Superior temporal gyrus (tissue), 1 donor: ENCODE results near the gene RBM17.
"Not testable (repeated sequence)": the region's sequence is repeated elsewhere in the genome, so short reads cannot be mapped to it uniquely, and the experiment has no call there.

Experiments
- DNase-seq: peaks from one replicate; pipeline ENCODE4 v3.0.0-alpha.2; 2016; ENCODE audit errors: extremely low spot score

RBM17 gene

DNA sequence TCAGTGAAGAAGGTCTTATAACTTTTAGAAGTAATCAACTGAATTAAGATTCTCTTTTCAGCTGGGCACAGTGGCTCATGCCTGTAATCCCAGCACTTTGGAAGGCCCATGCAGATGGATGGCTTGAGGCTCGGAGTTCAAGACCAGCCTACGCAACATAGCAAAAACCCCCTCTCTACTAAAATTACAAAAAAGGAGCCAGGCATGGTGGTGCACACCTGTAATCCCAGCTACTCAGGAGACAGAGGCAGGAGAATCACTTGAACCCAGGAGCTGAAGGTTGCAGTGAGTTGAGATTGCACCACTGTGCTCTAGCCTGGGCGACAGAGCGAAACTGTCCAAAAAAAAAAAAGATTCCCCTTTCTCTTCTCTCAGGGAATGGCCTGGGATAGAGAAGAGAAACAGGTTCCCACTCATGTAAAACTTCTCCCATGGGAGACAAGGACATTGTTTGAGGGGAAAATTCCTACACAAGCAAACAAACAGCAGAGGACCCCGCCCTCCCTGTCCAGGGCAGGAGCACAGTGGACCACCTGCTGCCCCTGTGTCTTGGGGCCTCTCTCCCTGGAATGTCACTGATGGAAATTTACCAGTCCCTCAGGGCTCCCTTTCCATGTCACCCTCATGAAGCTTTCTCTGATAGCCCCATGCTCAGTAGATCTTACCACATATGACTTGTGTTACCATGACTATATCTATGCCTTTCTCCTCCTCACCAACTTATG lies 32.3 kb upstream of the RBM17 start:
- no peak for DNase-seq

DNA sequence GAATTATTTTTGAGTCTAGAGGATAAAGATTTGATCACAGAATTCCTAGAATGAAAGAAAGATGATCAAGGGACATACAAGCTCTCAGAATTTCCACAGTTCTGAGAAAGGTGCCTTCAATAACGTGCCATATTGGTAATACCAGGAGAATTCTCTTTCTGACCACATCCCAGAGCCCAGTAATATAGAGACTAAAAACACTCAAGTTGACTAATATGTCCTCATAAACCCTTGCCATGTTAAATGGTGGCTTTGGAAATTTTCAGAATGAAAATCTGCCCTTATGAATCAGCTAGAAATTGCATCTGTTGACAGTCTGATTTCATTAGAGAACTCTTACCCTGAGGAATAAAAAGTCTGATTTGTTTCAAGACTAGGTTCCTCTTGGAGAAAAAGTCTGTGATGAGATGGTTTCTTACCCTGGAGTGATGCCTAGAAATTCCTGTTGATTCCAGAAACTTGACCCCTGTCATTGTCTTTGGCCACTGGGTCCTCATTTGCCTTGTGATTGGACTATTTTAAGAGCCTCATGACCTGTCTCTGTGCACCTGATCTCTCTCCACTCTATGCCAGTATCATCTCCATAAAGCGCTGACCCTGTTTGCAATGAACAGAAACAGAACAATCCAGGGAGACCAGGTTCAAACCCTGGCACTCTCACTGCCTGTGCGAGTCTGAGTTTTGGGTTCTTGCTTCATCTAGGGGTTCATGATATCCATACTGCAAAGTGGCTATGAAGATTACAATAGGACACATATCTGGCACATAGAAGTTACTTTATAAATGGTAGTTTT lies 30.0 kb upstream of the RBM17 start:
- DNase-seq = no peak

DNA sequence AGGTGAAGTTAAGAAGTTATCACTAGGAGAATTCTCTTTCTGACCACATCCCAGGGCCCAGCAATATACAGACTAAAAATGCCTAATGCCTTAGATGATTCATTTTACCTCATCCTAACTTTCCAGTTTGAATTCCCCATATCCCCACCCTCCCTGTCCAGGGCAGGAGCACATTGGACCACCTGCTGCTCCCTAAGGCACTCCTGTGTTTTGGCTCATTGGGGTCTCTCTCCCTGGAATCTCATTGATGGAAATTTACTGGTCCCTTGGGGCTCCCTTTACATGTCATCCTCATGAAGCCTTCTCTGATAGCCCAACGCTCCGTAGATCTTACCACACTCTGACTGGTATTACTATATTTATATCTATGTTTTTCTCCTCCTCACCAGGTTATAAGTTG lies 29.3 kb upstream of the RBM17 start:
- DNase-seq = no peak

DNA sequence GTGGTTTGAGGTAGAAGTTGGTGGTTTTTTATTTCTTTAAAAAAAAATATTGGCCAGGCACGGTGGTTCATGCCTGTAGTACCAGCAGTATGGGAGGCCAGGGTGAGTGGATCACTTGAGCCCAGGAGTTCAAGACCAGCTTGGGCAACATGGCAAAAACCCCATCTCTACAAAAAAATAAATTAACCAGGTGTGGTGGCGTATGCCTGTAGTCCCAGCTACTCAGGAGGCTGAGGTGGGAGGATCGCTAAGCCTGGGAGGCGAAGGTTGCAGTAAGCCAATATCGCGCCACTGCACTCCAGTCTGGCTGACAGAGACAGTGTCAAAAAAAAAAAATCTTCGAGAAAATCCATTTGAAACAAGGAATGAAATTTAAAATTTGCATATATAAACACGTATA lies 27.8 kb upstream of the RBM17 start:
- no peak for DNase-seq

DNA sequence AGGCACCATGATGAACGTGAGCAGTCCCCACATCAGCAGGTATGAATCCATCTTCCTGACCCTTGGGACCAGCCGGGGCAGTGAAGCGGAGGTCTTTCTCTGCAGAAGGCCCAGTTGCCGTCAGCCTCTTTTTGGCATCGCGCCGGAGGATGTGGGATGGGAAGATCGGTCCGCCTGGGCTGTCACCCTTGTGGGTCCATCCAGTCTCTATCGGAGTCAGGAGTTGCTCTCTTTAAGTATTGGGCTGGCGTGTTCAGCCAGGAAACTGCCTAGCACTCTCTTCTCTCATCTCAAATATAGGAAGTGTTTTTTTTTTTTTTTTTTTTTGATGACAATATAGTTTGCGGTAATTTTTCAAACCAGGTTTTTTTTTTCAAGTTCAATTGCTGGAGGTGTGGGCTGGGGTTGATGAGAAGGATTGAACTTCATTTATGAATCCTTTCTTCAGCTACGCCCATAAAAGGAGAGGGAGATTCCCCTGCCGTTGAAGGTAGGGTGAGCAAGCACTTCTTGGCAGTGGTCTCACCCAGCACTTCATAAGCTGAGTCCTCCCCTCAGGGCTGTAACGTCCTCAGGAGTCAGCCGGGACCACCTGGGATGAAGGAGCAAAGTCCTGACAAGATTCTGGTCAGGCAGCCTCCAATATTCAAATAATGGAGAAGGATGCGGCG lies 26.6 kb upstream of the RBM17 start, which contains the start of gene IL2RA:
IL2RA (minus strand) TSS at position 267 of the 671 bp plus-strand sequence; CDS start at position 51, 216 bp downstream.
- DNase-seq = no peak

DNA sequence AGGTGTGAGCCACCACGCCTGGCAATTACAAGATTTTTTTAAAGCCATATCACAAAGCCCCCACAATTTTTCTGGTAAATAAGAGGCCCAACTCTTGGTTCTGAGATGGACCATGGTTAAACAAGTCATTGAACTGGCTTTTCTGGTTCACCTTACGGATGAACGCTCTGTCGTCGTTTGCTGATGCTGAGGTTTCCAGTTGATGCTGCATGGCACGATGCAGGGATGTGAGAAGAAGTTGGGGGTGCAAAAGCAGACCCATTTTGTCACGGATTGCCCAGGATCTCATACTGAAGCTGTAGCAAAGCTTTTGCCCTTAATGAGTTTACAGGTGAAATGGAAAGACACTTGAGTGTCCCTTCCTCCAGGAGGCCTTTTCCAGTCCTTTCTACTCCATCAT lies 24.7 kb upstream of the RBM17 start:
- DNase-seq = no peak

DNA sequence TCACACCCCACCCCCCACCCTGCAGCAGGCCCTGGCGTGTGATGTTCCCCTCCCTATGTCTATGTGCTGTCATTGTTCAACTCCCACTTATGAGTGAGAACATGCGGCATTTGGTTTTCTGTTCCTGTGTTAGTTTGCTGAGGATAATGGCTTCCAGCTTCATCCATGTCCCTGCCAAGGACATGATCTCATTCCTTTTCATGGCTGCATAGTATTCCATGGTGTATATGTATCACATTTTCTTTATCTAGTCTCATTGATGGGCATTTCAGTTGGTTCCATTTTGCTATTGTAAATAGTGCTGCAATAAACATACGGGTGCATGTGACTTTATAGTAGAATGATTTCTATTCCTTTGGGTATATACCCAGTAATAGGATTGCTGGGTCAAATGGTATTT lies 24.1 kb upstream of the RBM17 start:
- DNase-seq = not testable (repeated sequence)

DNA sequence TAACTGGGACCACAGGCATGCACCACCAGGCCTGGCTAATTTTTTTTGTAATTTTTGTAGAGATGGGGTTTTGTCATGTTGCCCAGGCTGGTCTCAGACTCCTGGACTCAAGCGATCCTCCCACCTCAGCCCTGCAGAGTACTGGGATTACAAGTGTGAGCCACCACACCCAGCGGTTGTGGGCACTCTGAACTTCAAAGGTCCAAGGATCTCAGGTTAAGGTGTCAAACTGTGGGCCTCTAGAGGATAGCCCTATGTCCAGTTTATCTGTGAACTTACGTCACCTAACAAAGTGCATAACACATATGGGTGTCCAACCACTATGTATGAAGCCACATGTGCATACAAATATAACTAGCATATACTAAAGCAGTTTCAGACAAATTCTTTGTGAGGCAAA lies 23.4 kb upstream of the RBM17 start:
- DNase-seq = no peak

DNA sequence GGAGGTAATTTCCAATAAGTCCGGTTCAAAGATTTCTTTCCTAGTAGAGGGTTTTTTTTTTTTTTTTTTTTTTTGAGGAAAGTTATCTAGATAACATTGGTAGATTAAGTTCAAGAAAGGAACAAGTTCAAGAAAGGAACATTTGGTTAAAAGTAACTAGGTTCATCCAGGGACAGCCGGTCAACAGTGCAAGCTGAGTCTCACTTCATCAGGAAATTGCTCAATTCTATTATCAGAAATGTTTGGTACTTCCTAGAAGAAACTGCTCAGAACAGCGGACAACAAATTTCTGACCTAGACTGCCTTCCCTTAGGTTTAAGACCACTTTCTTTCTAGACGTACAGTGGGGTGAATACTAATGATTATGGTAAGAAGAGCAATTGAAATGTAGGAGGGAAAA lies 23.0 kb upstream of the RBM17 start:
- no peak for DNase-seq

DNA sequence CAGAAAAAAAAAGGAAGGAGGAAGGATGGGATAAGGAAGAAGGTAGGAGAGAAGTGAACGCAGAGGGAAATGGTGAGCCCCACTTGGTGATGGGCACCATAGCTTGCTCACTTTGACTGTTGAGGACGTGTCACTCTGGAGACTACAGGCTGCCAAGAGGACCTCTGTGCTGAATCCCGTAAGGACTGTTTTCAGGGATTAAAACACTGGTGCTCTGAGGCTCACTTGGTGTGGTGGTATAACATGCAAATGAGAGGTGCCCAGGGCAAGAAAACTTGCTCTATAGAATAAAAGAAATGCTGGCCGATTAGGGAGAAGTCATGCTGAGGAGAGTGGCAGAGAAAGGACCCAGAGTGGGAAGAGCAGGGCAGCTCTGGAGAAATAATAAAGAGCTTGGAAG lies 21.4 kb upstream of the RBM17 start:
- no peak for DNase-seq

DNA sequence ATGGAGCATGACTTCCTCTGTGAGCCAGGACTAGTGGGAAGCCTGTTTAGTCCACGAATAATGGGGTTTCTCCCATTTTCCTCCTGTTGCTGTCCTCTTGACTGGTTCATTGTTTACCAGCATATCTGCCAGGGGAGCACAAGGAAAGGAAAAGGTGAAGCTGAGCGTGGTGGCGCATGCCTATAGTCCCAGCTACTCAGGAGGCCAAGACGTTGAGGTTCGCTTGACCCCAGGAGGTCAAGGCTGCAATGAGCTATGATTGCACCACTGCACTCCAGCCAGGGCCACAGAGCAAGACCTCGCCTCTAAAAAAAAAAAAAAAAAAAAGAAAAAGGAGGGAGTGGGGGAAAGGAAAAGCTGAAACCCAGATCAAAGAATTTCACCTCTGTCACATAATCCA lies 20.8 kb upstream of the RBM17 start:
- DNase-seq = no peak

DNA sequence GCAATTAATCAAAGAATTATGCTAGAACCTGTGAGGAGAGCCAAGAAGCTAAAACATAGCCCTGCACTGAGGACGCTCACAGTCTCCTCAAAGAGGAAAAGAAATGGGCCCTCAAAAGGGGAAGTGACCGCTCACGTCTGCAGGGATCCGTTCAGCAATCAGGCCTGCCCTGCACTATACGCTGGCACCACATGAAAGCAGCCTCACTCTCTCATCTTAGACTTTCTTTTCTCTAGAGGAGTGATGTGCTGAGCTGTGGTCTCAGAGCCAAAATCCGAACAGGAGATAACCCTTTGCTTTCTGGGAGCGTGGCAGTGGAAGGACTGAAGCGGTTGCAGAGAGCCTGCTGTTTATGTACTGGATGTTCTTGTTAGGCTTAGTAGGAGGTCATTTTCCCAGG lies 20.4 kb upstream of the RBM17 start:
- no peak for DNase-seq

DNA sequence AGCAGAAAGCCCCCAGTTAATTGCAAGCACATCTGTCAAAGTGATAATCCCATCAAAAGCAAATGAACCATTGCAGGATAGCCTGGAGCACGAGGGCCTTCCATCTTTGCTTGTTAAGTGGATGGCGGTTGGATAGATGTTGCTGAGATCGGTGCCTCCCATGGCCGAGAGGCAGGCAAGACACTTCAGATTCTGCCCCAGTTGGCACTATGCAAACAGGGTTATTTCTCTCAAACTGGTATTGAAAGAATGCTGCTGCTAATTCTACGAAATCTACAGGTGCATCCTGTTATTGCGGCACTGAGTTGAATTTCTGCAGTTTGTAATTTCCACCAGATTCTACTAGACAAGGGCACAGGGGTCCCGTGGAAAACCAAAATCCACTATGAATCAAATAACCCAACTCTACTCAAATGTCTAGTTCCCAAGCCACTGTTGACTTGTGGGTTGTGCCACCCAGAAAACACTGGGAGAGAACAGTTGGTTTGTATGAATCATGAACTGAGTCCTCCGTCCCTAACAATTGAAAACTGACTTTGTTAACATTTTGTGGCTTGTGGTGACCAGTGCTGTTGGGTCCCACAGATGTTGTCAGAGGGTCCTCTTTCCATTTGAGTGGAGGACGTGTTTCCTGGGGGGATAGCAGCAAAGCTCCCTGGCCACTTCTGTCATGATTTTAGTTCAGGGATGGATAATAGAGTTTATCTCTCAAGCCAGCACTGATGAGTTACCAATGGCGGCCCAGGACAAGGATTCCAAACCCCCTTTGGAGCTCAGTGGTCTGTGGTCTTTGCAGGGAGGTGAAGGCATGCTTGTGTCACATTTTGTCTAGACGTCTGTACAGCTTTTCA lies 19.5 kb upstream of the RBM17 start:
- no peak for DNase-seq

DNA sequence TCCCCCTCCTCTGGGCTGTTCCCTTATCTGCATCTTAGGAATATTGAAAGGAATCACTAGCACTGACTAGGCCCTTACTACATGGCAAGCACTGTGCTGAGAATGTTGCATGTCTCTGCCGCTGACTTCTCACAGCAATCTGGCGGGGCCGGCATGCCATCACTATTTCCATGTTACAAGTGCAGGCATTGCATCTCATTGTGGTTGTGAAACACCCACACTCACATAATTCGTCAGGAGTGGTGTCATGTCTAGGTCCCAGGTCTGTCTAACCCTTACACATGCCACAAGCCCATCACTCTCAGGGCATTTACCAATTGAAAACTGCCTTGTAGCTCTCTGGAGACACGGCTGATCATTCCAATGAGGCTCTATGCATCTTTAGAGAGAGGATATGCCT lies 18.2 kb upstream of the RBM17 start:
- no peak for DNase-seq

DNA sequence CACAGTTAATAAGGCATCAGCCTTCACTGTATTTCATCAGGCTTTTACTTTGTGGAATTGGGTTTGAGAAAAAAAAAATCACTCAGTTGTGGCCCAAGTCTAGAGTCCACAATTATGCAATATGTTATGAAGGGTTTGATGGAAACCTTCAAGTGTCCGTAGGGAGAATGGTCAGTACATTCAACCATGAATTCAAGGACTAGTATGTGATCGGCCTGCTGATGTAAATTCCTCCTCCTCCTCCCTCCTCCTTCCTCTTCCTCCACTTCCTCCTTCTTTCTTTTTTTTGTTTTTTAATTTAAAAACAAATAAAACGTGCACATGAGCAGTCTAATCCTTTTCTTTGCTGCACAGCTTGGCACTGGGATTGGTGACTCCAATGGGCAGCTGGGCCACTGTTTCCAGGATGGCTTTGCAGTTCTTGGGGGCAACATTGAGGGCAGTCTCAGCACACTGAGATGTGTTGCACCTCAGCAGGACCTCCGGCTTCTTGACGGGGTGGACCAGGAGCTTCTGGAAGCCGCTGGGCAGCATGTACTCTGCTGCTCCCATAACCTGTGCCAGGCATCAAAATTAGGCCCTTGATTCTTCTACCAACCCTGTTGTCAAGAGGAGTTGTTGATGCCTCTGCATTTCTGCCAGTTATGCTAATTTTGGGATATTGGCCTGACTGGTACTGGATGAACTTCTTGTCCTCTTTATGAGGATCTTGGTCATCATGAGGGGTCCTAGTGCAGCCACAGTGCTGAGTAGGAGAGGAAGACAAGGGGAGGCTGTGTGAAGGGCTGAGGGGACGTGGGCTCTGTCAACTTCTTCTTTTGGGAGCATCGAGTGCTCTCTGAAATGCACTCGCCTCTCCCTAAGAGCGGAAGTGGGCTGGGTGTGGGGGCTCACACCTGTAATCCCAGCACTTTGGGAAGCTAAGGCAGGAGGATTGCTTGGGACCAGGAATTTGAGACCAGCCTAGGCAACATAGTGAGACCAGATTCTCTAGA lies 17.4 kb upstream of the RBM17 start:
- no peak for DNase-seq

DNA sequence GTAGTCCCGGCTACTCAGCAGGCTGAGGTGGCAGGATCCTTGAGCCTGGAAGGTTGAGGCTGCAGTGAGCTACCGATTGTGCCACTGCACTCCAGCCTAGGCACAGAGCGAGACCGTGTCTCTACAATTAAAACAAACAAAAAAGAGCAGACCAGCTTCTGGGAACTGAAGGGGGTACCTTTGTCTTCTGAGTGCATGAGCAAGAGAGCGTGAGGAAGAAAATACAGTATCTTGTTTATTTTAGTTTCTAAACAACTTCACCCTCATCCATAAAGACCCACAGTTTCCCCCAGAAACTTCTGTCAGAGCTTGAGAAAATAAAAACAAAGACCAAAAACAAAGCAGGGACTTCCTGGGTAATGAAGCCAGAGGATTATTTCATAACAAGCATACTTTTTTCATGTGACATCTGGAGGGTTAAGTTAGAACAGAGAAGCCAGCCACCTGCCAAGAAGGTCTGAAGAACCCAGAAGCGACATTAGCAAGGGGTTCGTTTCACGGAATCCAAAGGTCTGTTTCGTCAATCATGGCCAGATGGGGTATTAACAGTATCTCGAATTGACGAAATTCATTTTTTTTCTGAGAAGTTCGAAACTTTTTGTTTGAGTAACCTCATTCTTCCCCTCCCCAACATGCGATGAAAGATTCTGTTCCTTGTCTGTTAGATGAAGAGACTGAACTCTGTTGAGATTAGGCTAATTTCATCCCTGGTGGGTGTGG lies 16.5 kb upstream of the RBM17 start:
- no peak for DNase-seq

DNA sequence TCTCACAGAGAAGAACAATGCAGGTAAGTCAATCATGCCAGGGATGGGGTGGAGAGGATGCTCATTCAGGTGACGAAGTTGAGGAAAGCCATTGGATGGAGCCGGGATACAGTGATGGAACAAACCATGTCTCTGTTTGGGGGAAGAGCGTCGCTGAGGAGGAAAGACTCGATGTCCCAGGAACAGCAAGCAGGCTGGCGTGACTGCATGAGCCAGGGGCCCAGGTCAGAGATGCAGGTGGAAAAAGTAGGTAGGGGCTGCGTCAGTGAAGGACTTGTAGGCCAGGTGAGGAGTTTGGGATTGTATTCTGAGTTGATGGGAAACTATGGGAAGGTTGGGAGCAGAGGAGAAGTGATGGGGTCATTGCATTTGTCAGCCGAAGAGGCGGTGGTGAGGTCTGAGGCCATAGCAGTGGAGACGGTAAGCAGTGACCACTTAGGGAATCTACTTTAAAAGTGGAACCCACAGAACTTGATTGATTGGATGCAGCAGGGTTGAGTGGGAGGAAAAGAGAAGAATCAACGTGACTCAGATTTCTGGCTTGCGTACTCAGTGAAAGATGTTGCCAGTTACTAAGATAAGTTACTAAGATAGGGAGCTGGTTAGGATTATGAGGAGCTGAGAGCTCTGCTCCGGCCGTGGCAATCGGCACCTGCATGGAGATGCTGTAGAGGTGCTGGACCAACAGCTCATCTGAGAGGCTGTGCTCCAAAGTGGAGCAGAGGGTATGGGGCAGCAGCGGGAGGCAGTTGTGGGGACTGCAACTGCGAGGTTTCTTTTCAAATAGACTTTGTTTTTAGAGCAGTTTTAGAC lies 14.1 kb upstream of the RBM17 start:
- no peak for DNase-seq

DNA sequence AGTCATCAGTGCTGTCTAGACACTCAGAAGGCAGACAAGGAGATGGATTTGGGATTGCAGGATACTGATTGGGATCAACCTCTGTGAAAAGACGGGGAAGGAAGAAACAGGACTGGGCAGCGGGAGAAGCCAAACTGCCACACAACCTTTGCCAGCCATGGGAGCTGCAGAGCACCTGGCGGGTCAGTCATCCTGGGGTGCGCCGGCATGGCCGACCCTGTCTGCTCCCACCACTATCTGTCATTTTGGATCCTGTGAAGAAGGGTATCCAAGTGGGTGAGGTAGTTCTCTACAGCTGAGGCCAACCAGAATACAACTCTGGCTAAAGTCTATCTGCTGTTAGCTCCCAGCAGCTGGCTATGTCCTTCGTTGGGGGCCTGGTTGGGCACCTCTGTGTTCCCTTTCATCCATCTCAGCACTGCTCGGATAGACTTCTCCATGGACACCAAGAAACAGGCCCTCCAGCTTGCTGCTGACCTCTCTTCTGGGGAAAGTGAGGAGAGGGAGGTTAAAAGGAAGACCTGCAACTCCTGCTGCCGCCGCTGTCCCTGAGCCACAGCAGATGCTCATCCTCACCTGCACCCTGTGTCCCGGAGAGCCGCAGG lies 11.7 kb upstream of the RBM17 start:
- DNase-seq = no peak

DNA sequence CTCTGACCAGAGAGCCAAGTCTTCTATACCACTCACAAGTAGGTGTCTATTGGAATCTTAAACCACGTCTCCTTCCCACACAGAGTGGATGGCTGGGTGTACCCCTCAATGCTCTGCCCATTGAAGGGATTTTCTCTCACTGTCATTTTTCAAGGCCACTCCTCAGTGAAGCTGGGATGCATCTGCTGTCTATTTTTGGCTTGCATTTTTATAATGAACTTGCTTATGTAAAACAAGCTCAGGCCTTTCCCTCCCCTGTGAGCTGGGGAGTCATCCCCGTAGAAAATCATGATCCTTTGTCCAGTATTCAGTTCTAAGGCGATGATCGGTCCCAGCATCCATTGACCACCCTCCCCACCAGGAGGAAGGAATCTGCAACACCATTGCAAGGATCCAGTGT lies 9.8 kb upstream of the RBM17 start:
- DNase-seq = no peak
